GM19043 (cell line): ENCODE measurements around the gene GJD4.

Experiments used
- ATAC-seq: cut with Tn5 transposase; IDR thresholded peaks from one replicate; pipeline ENCODE4 v1.9.1; 2021; ENCODE audit warnings: low read depth; ENCODE audit not compliant: unreplicated experiment

GJD4 gene

GRCh38 chr10:35644050-35644950, 39.2 kb downstream of the GJD4 start:
- no peak for ATAC-seq

- ATAC-seq: no peak
Observed at GRCh38 chr10:35650894-35651293, 45.8 kb downstream of the GJD4 start.

GRCh38 chr10:35652824-35653223, 47.7 kb downstream of the GJD4 start:
- no peak for ATAC-seq

- ATAC-seq: no peak
Observed at GRCh38 chr10:35657621-35658020, 52.5 kb downstream of the GJD4 start.
